HepG2 (cell line): ENCODE results near the gene CAMKV. TPM values are rescaled to one million over a fixed set of nuclear protein-coding genes. Genes with fewer than 3 reads are reported as not detected.

ENCODE experiments used
- AFF4 ChIP-seq: sonication (generic); formaldehyde crosslinking; IDR thresholded peaks from 2 replicates; pipeline ENCODE4 v1.4.0; 2020; ENCODE audit warnings: missing genetic modification reagents
- ARNTL ChIP-seq: sonication (generic); formaldehyde crosslinking; IDR thresholded peaks from 2 replicates; pipeline ENCODE4 v1.4.0; 2020; ENCODE audit warnings: mild to moderate bottlenecking, missing genetic modification reagents
- BORCS8-MEF2B ChIP-seq: sonication (generic); formaldehyde crosslinking; IDR thresholded peaks from 2 replicates; pipeline ENCODE4 v1.8.0; 2022; ENCODE audit warnings: mild to moderate bottlenecking, missing genetic modification reagents
- CERS6 ChIP-seq: sonication (generic); formaldehyde crosslinking; IDR thresholded peaks from 2 replicates; pipeline ENCODE4 v1.5.0; 2020; ENCODE audit warnings: missing genetic modification reagents
- E2F1 ChIP-seq: sonication (generic); formaldehyde crosslinking; IDR thresholded peaks from 2 replicates; pipeline ENCODE4 v1.5.0; 2020; ENCODE audit warnings: missing genetic modification reagents
- KDM2A ChIP-seq: sonication (generic); formaldehyde crosslinking; IDR thresholded peaks from 2 replicates; pipeline ENCODE4 v1.4.0; 2020; ENCODE audit warnings: low read depth, missing genetic modification reagents, borderline replicate concordance
- MIER3 ChIP-seq: IDR thresholded peaks from 2 replicates; pipeline ENCODE4 v1.6.1; 2016; ENCODE audit warnings: missing compliant biosample characterization, borderline replicate concordance
- RCOR2 ChIP-seq: IDR thresholded peaks from 2 replicates; pipeline ENCODE4 v1.6.1; 2016; ENCODE audit warnings: missing biosample characterization, missing genetic modification reagents
- REPIN1 ChIP-seq: sonication (generic); formaldehyde crosslinking; IDR thresholded peaks from 2 replicates; pipeline ENCODE4 v1.8.0; 2022; ENCODE audit warnings: missing genetic modification reagents, low read depth, mild to moderate bottlenecking, borderline replicate concordance
- RERE ChIP-seq: IDR thresholded peaks from 2 replicates; pipeline ENCODE4 v1.6.1; 2016; ENCODE audit warnings: low read depth, missing genetic modification reagents, missing compliant biosample characterization
- RXRB ChIP-seq: IDR thresholded peaks from 2 replicates; pipeline ENCODE4 v1.6.1; 2016; ENCODE audit warnings: borderline replicate concordance, missing genetic modification reagents, missing compliant biosample characterization
- SNAPC5 ChIP-seq: sonication (generic); formaldehyde crosslinking; IDR thresholded peaks from 2 replicates; pipeline ENCODE4 v1.8.1; 2023; ENCODE audit warnings: mild to moderate bottlenecking, missing genetic modification reagents, borderline replicate concordance
- TBX2 ChIP-seq: sonication (generic); formaldehyde crosslinking; IDR thresholded peaks from 2 replicates; pipeline ENCODE4 v1.5.0; 2020; ENCODE audit warnings: missing genetic modification reagents, mild to moderate bottlenecking, borderline replicate concordance
- THAP11 ChIP-seq: IDR thresholded peaks from 2 replicates; pipeline ENCODE4 v1.6.1; 2016; ENCODE audit warnings: missing biosample characterization, missing genetic modification reagents
- THYN1 ChIP-seq: sonication (generic); formaldehyde crosslinking; IDR thresholded peaks from 2 replicates; pipeline ENCODE4 v1.8.1; 2023; ENCODE audit warnings: low read depth, mild to moderate bottlenecking, moderate library complexity, missing genetic modification reagents, borderline replicate concordance
- ZBTB20 ChIP-seq: sonication (generic); formaldehyde crosslinking; IDR thresholded peaks from 2 replicates; pipeline ENCODE4 v1.8.1; 2023; ENCODE audit warnings: missing genetic modification reagents, low read depth, mild to moderate bottlenecking, borderline replicate concordance
- ZNF235 ChIP-seq: sonication (generic); formaldehyde crosslinking; IDR thresholded peaks from 2 replicates; pipeline ENCODE4 v1.8.1; 2023; ENCODE audit warnings: mild to moderate bottlenecking, missing genetic modification reagents, borderline replicate concordance
- ZNF331 ChIP-seq: sonication (generic); formaldehyde crosslinking; IDR thresholded peaks from 2 replicates; pipeline ENCODE4 v1.4.0; 2020; ENCODE audit warnings: missing genetic modification reagents
- polyA plus RNA-seq, 8 experiments: library from polyadenylated mRNA; depleted of rRNA in 3 of 8; stranded (reverse) in 7 of 8; unstranded in 1 of 8; fragments of >200 nt; fragmentation: Illumina TruSeq in 4 of 8; extraction: Trizol in 4 of 8; gene quantifications; 2 replicates each; pipeline versions ENCODE4 v1.2.1 to v1.2.3, GENCODE V29; 2011 to 2016; ENCODE audit warnings: low read depth in 4 of 8, missing spikeins in 1 of 8, mixed read lengths in 1 of 8; ENCODE audit not compliant: insufficient read depth in 1 of 8
- total RNA-seq, 5 experiments: library from RNA; depleted of rRNA; stranded (reverse); fragments of >200 nt; fragmentation: Illumina TruSeq; extraction: Trizol; gene quantifications; 2 replicates each; pipeline ENCODE4 v1.2.3, GENCODE V29; 2016; ENCODE audit warnings: low read depth in 1 of 5

The CAMKV gene
- total and polyA plus RNA-seq, 2 of the 13 experiments (the other 11 are each of a cell fraction or from before 2014, with no cell fraction given): 0.13 to 0.15 TPM

- TF ChIP-seq RERE: no peak
- TF ChIP-seq ARNTL (CRISPR knock-in tag): no peak
- TF ChIP-seq REPIN1: no peak
- TF ChIP-seq CERS6: no peak
- 0 out of 2 replicates have a peak, but pooled peaks have one; percentile 29 for TF ChIP-seq KDM2A (CRISPR knock-in tag)
- peak; percentile 41; the same call in 1 of the 2 replicates for TF ChIP-seq RXRB
- TF ChIP-seq SNAPC5 (CRISPR knock-in tag): no peak
- no peak for TF ChIP-seq TBX2
- TF ChIP-seq ZBTB20 (CRISPR knock-in tag): no peak
- no peak for TF ChIP-seq AFF4 (CRISPR knock-in tag)
- TF ChIP-seq RCOR2 (CRISPR knock-in tag): no peak
- no peak for TF ChIP-seq ZNF331 (CRISPR knock-in tag)
- no peak for TF ChIP-seq BORCS8-MEF2B (CRISPR knock-in tag)
- TF ChIP-seq THAP11 (CRISPR knock-in tag): peak; percentile 27; the same call in 1 of the 2 replicates
- no peak for TF ChIP-seq THYN1 (CRISPR knock-in tag)
- TF ChIP-seq E2F1 (CRISPR knock-in tag): no peak
- 0 out of 2 replicates have a peak, but pooled peaks have one; percentile 27 for TF ChIP-seq MIER3 (CRISPR knock-in tag)
- TF ChIP-seq ZNF235 (CRISPR knock-in tag): no peak
Observed at GRCh38 chr3:49813497-49814174, 56.1 kb downstream of the CAMKV start, which contains the start of gene UBA7 (continued).
